H1 (cell line): ENCODE measurements around the gene SPECC1.
"Not testable (repeated sequence)": the region's sequence is repeated elsewhere in the genome, so short reads cannot be mapped to it uniquely, and the experiment has no call there.

Source experiments
- CEBPB ChIP-seq: IDR thresholded peaks from 2 replicates; pipeline ENCODE4 v1.6.1; 2012; ENCODE audit warnings: low read depth, low read length
- POLR2AphosphoS5 ChIP-seq: IDR thresholded peaks from 2 replicates; pipeline ENCODE4 v1.6.1; 2011; ENCODE audit warnings: low read depth, low read length
- TF ChIP-seq, protein P1 (sequence below), 3 experiments: IDR thresholded peaks; 1 replicate in 2 of 3; 2 replicates in 1 of 3; pipeline versions ENCODE4 v1.5.1 to v1.6.1; 2011; ENCODE audit warnings: low read length in 3 of 3, mild to moderate bottlenecking in 3 of 3, inconsistent platforms in 2 of 3, low read depth in 1 of 3, moderate library complexity in 1 of 3; ENCODE audit not compliant: insufficient read depth in 1 of 3; ENCODE audit errors: control extremely low read depth in 1 of 3

DNA sequence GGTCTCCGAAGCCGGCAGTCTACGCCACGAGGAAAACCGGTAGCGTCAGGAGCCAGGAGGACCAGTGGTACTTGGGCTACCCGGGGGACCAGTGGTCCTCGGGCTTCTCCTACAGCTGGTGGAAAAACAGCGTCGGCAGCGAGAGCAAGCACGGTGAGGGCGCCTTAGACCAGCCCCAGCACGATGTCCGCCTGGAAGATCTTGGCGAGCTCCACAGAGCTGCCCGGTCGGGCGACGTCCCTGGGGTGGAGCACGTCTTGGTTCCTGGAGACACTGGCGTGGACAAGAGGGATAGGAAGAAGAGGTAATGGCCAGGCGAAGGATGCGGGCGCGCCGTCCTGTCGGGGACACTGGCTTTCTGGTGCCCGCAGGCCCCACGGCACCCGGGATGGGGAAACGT is 312.2 kb downstream of the SPECC1 start:
- not testable (repeated sequence) for TF ChIP-seq POLR2AphosphoS5, CEBPB
- TF ChIP-seq, protein P1, sequence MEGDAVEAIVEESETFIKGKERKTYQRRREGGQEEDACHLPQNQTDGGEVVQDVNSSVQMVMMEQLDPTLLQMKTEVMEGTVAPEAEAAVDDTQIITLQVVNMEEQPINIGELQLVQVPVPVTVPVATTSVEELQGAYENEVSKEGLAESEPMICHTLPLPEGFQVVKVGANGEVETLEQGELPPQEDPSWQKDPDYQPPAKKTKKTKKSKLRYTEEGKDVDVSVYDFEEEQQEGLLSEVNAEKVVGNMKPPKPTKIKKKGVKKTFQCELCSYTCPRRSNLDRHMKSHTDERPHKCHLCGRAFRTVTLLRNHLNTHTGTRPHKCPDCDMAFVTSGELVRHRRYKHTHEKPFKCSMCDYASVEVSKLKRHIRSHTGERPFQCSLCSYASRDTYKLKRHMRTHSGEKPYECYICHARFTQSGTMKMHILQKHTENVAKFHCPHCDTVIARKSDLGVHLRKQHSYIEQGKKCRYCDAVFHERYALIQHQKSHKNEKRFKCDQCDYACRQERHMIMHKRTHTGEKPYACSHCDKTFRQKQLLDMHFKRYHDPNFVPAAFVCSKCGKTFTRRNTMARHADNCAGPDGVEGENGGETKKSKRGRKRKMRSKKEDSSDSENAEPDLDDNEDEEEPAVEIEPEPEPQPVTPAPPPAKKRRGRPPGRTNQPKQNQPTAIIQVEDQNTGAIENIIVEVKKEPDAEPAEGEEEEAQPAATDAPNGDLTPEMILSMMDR (IDR thresholded peaks at IDR 0.05; ENCODE audit: control extremely low read depth in 1 of 3, insufficient read depth in 1 of 3, low read depth in 1 of 3, low read length in 3 of 3): not testable (repeated sequence)
